Psoas muscle (tissue), 8 donors: ENCODE data around the gene PEX11G. TPM values are rescaled to one million over a fixed set of nuclear protein-coding genes. Genes with fewer than 3 reads are reported as not detected.

ENCODE experiments used
- ATAC-seq, 4 donors: fragments of 200-7000 bp; cut with Tn5 transposase; one replicate each; pipeline ENCODE4 v1.9.1; 2020; ENCODE audit warnings: moderate library complexity in 3 of 4, mild to moderate bottlenecking in 2 of 4
- DNase-seq, 2 donors: peaks; one replicate each; pipeline ENCODE4 v3.0.0-alpha.2; 2020
- H3K27ac ChIP-seq: fragments of 200-600 bp; one replicate; pipeline ENCODE4 v1.8.0; 2022
- H3K27me3 ChIP-seq, 3 donors: fragments of 200-600 bp in 1 of 3; one replicate each; pipeline versions ENCODE4 v1.6.1 to v1.8.0; 2013 to 2022; ENCODE audit warnings: low read length in 2 of 3, mild to moderate bottlenecking in 2 of 3, moderate library complexity in 1 of 3; ENCODE audit not compliant: insufficient read depth in 3 of 3
- H3K36me3 ChIP-seq, 2 donors: fragments of 200-600 bp in 1 of 2; one replicate each; pipeline versions ENCODE4 v1.6.1 to v1.8.0; 2013 to 2022; ENCODE audit warnings: low read depth in 1 of 2, mild to moderate bottlenecking in 1 of 2, moderate library complexity in 1 of 2; ENCODE audit not compliant: insufficient read depth in 1 of 2
- H3K4me1 ChIP-seq: fragments of 200-600 bp; one replicate; pipeline ENCODE4 v1.8.0; 2022
- H3K4me3 ChIP-seq: fragments of 200-600 bp; one replicate; pipeline ENCODE4 v1.8.0; 2022; ENCODE audit warnings: mild to moderate bottlenecking
- H3K9me3 ChIP-seq: fragments of 200-600 bp; one replicate; pipeline ENCODE4 v1.8.0; 2022
- CTCF ChIP-seq: fragments of 200-600 bp; IDR thresholded peaks from one replicate; pipeline ENCODE4 v1.8.0; 2022; ENCODE audit warnings: antibody characterized with exemption
- WGBS, 3 donors: extraction: QIAGEN DNeasy Blood & Tissue Kit; methylation state at CpG; one replicate each; pipeline versions ENCODE4 v1.1.6 to v1.1.7; 2013; 5-methylcytosine and 5-hydroxymethylcytosine counted together
- intact Hi-C, 2 donors: fragments of 100-400 bp; cut with DNase I; formaldehyde crosslinking; loops; one replicate each; pipeline versions ENCODE4 v1.11.0 to v1.14.2; 2022
- polyA plus RNA-seq, 3 donors: library from polyadenylated mRNA; stranded (reverse); fragments of 200-250 nt; gene quantifications; one replicate each; pipeline ENCODE4 v1.2.3, GENCODE V29; 2013
- total RNA-seq, 4 donors: library from RNA; stranded (reverse); fragmentation: NEBNext Ultra II Directional in 2 of 4; extraction: Animal tissue kit (Norgen Biotek cat#: 25700) in 2 of 4; gene quantifications; one replicate each; pipeline versions ENCODE4 v1.2.1 to v1.2.4, GENCODE V29; 2021 to 2023
- donor health status: healthy with polysubstance abuse.
- donor health status: DM: no; HTN: no; CAD: no; lungs with moderate emphysema.
- donor health status: Bipolar disorder and iron deficiency.
- donor health status: healthy.
- donor health status: DM: yes; HTN: yes; CAD: no.
- donor health status: DM: no; HTN: no; CAD: no.
- donor health status: DM: no; HTN: no; CAD: no.
- donor health status: DM: yes; HTN: yes; CAD: no.

The PEX11G gene
- total and polyA plus RNA-seq, 7 donors, result 1.0 to 1.4 (median 1.1) TPM

- DNase-seq, result peak in 1 of 2 donors; percentile 47
- Histone ChIP-seq H3K4me3 (peak overlapping the region; percentile 66), H3K4me1 (peaks cover 10% of the 10 kb centered on the region), H3K27ac (no peak overlapping the region), H3K9me3 (no peaks in the 10 kb centered on the region), H3K36me3 (no peaks in the 10 kb centered on the region), H3K27me3 (peaks cover 0 to 51% (median 3%) of the 10 kb centered on the region in 3 donors)
- 1 to 2% (median 1%) methylated on average over 74 to 93 of the region's 93 CpGs for WGBS, 3 donors
- intact Hi-C loops, result no loop called here
- no peak for TF ChIP-seq CTCF
- ATAC-seq, result peak in 3 of 4 donors; percentile 65 to 73 (median 71)
Measured at GRCh38 chr19:7500811-7501450, 12.1 kb upstream of the PEX11G start.

- H3K4me1 ChIP-seq, result peaks cover 10% of the 10 kb centered on the region
- H3K9me3 ChIP-seq, result no peaks in the 10 kb centered on the region
- TF ChIP-seq CTCF, result no peak
- no peak overlapping the region for H3K4me3 ChIP-seq
- no peak for ATAC-seq
- WGBS, 3 donors, result 52 to 56% (median 55%) methylated on average over 7 of the region's 7 CpGs
- no peak for DNase-seq
- intact Hi-C loops, result no loop called here
- no peaks in the 10 kb centered on the region for H3K36me3 ChIP-seq
- H3K27ac ChIP-seq, result no peak overlapping the region
- H3K27me3 ChIP-seq, result peaks cover 0 to 24% (median 3%) of the 10 kb centered on the region in 3 donors
Measured at GRCh38 chr19:7497292-7497691, 8.5 kb upstream of the PEX11G start.

GRCh38 chr19:7494416-7495098, 5.7 kb upstream of the PEX11G start:
- no peaks in the 10 kb centered on the region for H3K27me3 ChIP-seq
- H3K4me1 ChIP-seq, result peaks cover 7% of the 10 kb centered on the region
- H3K36me3 ChIP-seq, result no peaks in the 10 kb centered on the region
- WGBS, 3 donors, result 14 to 21% (median 19%) methylated on average over 13 of the region's 13 CpGs
- H3K4me3 ChIP-seq, result peak overlapping the region; percentile 22
- no peak for TF ChIP-seq CTCF
- peak overlapping the region; percentile 62 for H3K27ac ChIP-seq
- H3K9me3 ChIP-seq, result no peaks in the 10 kb centered on the region
- intact Hi-C loops, result no loop called here
- DNase-seq (peak; percentile 40 to 74), ATAC-seq (peak; percentile 65 to 93 (median 76))

GRCh38 chr19:7492558-7492957, 3.7 kb upstream of the PEX11G start:
- intact Hi-C loops, result no loop called here
- Histone ChIP-seq H3K27ac (no peak overlapping the region), H3K27me3 (no peaks in the 10 kb centered on the region), H3K4me3 (no peak overlapping the region), H3K36me3 (no peaks in the 10 kb centered on the region), H3K9me3 (no peaks in the 10 kb centered on the region), H3K4me1 (peaks cover 11% of the 10 kb centered on the region)
- no peak for ATAC-seq
- WGBS, 3 donors, result 67 to 72% (median 71%) methylated on average over 11 of the region's 11 CpGs
- TF ChIP-seq CTCF, result no peak
- DNase-seq, result no peak
